ENCODE results near the gene STRIP1.

STRIP1 gene

GRCh38 chr1:110098222-110099026 lies 64.0 kb downstream of the STRIP1 start:
- DNase-seq = no peak

DNA sequence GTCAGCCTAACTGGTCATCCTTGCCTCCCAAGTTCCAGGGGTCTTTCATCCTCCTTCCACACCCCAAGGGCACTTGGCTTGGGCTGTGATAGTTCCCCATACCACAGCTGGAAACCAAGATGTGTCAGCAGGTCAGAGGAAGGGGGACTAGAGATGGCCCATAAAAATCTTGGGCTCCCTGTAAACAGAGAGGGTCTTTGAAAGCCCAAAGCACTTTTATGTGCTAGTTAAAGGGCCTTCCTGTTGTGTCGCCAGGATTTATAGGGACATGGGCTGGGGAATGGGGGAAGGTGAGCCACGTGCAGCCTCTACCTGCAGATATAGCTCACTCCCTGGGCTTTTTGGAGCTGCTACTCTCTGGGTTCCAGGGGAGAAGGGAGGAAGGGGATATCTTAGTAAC lies 65.9 kb downstream of the STRIP1 start:
- DNase-seq = no peak

- no peak for DNase-seq
These were observed 67.7 kb downstream of the STRIP1 start for GRCh38 chr1:110102081-110102480.

Data from stimulated activated CD4-positive, alpha-beta T cell treated with anti-CD3 and anti-CD28 coated beads, Interleukin-4, amount 100 ng/mL, for 4 hours (primary cell).